ENCODE measurements around the gene PDE4D. TPM values are rescaled to one million over a fixed set of nuclear protein-coding genes. Genes with fewer than 3 reads are reported as not detected.

PDE4D gene
- total RNA-seq, 1 experiment from 2014 or later = 2.4 TPM

DNA sequence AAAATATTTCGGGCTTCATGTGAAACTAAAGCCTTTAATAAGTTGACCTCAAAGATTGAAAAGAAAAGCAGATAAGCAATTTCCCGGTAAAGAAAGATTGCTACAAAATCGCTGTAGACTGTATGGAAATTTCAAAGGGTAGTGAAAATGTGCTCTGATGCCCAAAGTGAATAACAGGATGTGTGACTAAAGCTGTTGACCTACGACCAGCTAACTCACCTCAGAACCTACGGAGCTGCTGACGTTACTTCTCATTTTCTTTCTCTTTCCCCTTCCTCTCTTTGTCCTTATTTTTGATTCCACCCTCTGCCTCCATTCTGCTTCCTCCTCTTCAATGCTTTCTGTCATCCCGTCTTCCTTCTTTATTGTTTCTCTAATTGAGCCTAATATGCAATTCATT, 103.2 kb downstream of the PDE4D start:
- POLR2A ChIA-PET = no interaction called here
- Histone ChIP-seq H3K9me3 (ENCODE audit: control insufficient read depth, insufficient read depth, low read depth, low read length) (no peaks in the 10 kb centered on the region), H3K27ac (ENCODE audit: low read length) (no peak overlapping the region)

DNA sequence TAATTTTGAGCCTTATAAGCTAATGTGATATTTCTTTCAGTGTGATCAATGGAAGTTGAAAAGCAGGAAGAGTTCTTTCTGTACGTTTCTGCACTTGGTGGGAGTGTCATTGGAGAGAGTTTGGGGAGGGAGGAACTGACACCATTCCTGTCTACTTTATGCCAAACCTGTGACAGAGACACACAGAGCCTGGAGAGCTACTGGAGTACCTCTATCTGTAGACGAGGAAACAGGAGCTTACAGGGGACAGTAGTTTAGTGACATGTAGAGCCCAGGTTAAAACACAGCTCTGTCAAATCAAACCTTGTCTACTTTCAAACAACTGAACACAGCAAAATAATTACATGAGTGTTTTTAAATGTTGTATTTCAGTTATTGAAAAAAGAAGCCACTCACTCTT, 103.6 kb downstream of the PDE4D start:
- Histone ChIP-seq H3K27me3 (ENCODE audit: control insufficient read depth, insufficient read depth, low read length) (no peaks in the 10 kb centered on the region), H3K36me3 (ENCODE audit: control insufficient read depth, insufficient read depth, low read length) (no peaks in the 10 kb centered on the region), H3K9me3 (ENCODE audit: control insufficient read depth, insufficient read depth, low read depth, low read length) (no peaks in the 10 kb centered on the region), H3K4me1 (ENCODE audit: control insufficient read depth, insufficient read depth, low read length) (no peaks in the 10 kb centered on the region), H3K27ac (ENCODE audit: low read length) (no peak overlapping the region), H3K4me3 (ENCODE audit: low read depth in 2 of 2, low read length in 2 of 2) (no peak overlapping the region)
- intact Hi-C loops (cut with micrococcal nuclease; ENCODE audit: unreplicated experiment) = no loop called here
- DNase-seq (ENCODE audit: low read depth, low spot score) (no peak), ATAC-seq (no peak)
- POLR2A ChIA-PET = no interaction called here
- TF ChIP-seq, protein P1, sequence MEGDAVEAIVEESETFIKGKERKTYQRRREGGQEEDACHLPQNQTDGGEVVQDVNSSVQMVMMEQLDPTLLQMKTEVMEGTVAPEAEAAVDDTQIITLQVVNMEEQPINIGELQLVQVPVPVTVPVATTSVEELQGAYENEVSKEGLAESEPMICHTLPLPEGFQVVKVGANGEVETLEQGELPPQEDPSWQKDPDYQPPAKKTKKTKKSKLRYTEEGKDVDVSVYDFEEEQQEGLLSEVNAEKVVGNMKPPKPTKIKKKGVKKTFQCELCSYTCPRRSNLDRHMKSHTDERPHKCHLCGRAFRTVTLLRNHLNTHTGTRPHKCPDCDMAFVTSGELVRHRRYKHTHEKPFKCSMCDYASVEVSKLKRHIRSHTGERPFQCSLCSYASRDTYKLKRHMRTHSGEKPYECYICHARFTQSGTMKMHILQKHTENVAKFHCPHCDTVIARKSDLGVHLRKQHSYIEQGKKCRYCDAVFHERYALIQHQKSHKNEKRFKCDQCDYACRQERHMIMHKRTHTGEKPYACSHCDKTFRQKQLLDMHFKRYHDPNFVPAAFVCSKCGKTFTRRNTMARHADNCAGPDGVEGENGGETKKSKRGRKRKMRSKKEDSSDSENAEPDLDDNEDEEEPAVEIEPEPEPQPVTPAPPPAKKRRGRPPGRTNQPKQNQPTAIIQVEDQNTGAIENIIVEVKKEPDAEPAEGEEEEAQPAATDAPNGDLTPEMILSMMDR (IDR thresholded peaks at IDR 0.05) = no peak
- CTCF ChIA-PET = no interaction called here
- BruUV-seq (replicated peaks) = no TSS peak
- in situ Hi-C loops (cut with HindIII; ENCODE audit: low pct_unique_long_range_greater_than_20kb, low sequenced_read_pairs) = no loop called here

More for the DNA sequence above, 103.2 kb downstream of the PDE4D start:
- no peaks in the 10 kb centered on the region for H3K4me1 ChIP-seq (ENCODE audit: control insufficient read depth, insufficient read depth, low read length)
- BruUV-seq (replicated peaks) = no TSS peak
- CTCF ChIA-PET = no interaction called here
- in situ Hi-C loops (cut with HindIII; ENCODE audit: low pct_unique_long_range_greater_than_20kb, low sequenced_read_pairs) = no loop called here
- H3K36me3 ChIP-seq (ENCODE audit: control insufficient read depth, insufficient read depth, low read length) = no peaks in the 10 kb centered on the region
- H3K4me3 ChIP-seq (ENCODE audit: low read depth in 2 of 2, low read length in 2 of 2) = peak overlapping the region in 1 of 2 experiments; percentile 17; a peak in 2 of 4 replicates
- H3K27me3 ChIP-seq (ENCODE audit: control insufficient read depth, insufficient read depth, low read length) = no peaks in the 10 kb centered on the region
- ATAC-seq (no peak), DNase-seq (ENCODE audit: low read depth, low spot score) (no peak)
- intact Hi-C loops (cut with micrococcal nuclease; ENCODE audit: unreplicated experiment) = no loop called here
- TF ChIP-seq, protein P2, sequence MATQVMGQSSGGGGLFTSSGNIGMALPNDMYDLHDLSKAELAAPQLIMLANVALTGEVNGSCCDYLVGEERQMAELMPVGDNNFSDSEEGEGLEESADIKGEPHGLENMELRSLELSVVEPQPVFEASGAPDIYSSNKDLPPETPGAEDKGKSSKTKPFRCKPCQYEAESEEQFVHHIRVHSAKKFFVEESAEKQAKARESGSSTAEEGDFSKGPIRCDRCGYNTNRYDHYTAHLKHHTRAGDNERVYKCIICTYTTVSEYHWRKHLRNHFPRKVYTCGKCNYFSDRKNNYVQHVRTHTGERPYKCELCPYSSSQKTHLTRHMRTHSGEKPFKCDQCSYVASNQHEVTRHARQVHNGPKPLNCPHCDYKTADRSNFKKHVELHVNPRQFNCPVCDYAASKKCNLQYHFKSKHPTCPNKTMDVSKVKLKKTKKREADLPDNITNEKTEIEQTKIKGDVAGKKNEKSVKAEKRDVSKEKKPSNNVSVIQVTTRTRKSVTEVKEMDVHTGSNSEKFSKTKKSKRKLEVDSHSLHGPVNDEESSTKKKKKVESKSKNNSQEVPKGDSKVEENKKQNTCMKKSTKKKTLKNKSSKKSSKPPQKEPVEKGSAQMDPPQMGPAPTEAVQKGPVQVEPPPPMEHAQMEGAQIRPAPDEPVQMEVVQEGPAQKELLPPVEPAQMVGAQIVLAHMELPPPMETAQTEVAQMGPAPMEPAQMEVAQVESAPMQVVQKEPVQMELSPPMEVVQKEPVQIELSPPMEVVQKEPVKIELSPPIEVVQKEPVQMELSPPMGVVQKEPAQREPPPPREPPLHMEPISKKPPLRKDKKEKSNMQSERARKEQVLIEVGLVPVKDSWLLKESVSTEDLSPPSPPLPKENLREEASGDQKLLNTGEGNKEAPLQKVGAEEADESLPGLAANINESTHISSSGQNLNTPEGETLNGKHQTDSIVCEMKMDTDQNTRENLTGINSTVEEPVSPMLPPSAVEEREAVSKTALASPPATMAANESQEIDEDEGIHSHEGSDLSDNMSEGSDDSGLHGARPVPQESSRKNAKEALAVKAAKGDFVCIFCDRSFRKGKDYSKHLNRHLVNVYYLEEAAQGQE (IDR thresholded peaks at IDR 0.05; ENCODE audit: insufficient read depth in 1 of 2, low read depth in 2 of 2, low read length in 1 of 2) = no peak
- TF ChIP-seq SIN3A (IDR thresholded peaks at IDR 0.05; ENCODE audit: borderline replicate concordance, insufficient read depth, low read depth, low read length) (no peak), POLR2AphosphoS5 (IDR thresholded peaks at IDR 0.05; ENCODE audit: low read depth, low read length) (no peak), TCF7L2 (IDR thresholded peaks at IDR 0.05; ENCODE audit: low read depth, low read length) (no peak)
- TF ChIP-seq, protein P1 (IDR thresholded peaks at IDR 0.05) = no peak

DNA sequence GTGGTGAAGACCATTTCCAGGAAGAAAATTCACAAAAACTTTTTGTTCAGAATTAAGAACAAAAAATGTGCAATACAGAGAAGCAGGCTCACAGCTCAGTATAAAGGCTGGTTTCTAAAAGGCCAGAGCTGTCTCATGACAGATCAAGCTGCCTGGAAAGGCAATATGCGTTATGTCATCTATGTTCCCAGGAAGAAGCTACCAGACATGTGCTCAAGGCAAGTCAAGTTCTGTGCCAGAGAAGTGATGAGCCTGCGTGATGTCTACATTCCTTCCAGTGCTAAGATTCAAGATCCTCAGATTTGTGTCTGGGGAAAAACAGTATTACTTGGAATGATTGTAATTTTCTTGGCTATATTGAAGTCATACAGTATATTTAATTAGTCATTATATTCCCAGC, 104.3 kb downstream of the PDE4D start:
- TF ChIP-seq, protein P1 (IDR thresholded peaks at IDR 0.05) = no peak
- no peak for TF ChIP-seq SIN3A (IDR thresholded peaks at IDR 0.05; ENCODE audit: borderline replicate concordance, insufficient read depth, low read depth, low read length)
- TF ChIP-seq POLR2AphosphoS5 (IDR thresholded peaks at IDR 0.05; ENCODE audit: low read depth, low read length) = no peak
- TF ChIP-seq, protein P2 (IDR thresholded peaks at IDR 0.05; ENCODE audit: insufficient read depth in 1 of 2, low read depth in 2 of 2, low read length in 1 of 2) = no peak
- no peak for TF ChIP-seq TCF7L2 (IDR thresholded peaks at IDR 0.05; ENCODE audit: low read depth, low read length)

More for the DNA sequence above, 104.3 kb downstream of the PDE4D start:
- Histone ChIP-seq H3K4me3 (ENCODE audit: low read depth in 2 of 2, low read length in 2 of 2) (no peak overlapping the region), H3K4me1 (ENCODE audit: control insufficient read depth, insufficient read depth, low read length) (no peaks in the 10 kb centered on the region), H3K9me3 (ENCODE audit: control insufficient read depth, insufficient read depth, low read depth, low read length) (no peaks in the 10 kb centered on the region), H3K27me3 (ENCODE audit: control insufficient read depth, insufficient read depth, low read length) (no peaks in the 10 kb centered on the region), H3K36me3 (ENCODE audit: control insufficient read depth, insufficient read depth, low read length) (no peaks in the 10 kb centered on the region), H3K27ac (ENCODE audit: low read length) (no peak overlapping the region)
- POLR2A ChIA-PET = no interaction called here
- intact Hi-C loops (cut with micrococcal nuclease; ENCODE audit: unreplicated experiment) (no loop called here), in situ Hi-C loops (cut with HindIII; ENCODE audit: low pct_unique_long_range_greater_than_20kb, low sequenced_read_pairs) (no loop called here)
- DNase-seq (ENCODE audit: low read depth, low spot score) (no peak), ATAC-seq (no peak)
- BruUV-seq (replicated peaks) = no TSS peak
- CTCF ChIA-PET = no interaction called here
